B cell (primary cell): ENCODE data around the gene TMEM266. TPM values are rescaled to one million over a fixed set of nuclear protein-coding genes. Genes with fewer than 3 reads are reported as not detected.

Experiments
- ATAC-seq: fragments of 200-7000 bp; cut with Tn5 transposase; one replicate; pipeline ENCODE4 v1.10.0; 2021; ENCODE audit warnings: low read depth, mild to moderate bottlenecking, moderate number of reproducible peaks, moderate library complexity
- CTCF ChIA-PET: fragments of 350-600 bp; sonication (Branson Sonifier 250); formaldehyde crosslinking; loops from one replicate; lab custom pipeline; 2021; ENCODE audit warnings: antibody characterized with exemption, inconsistent platforms; lab: Charles Lee
- POLR2A ChIA-PET: fragments of 350-600 bp; sonication (Branson Sonifier 250); formaldehyde crosslinking; loops from one replicate; lab custom pipeline; 2021; ENCODE audit warnings: antibody characterized with exemption; lab: Charles Lee
- DNase-seq: peaks from one replicate; pipeline ENCODE4 v3.0.0; 2013
- H2AFZ ChIP-seq: 2 replicates; pipeline ENCODE4 v1.6.1; 2012; ENCODE audit warnings: mild to moderate bottlenecking, low read depth, low read length; ENCODE audit not compliant: insufficient read depth, poor library complexity, severe bottlenecking
- H3K27ac ChIP-seq, 2 donors: 1 replicate in 1 of 2; 2 replicates in 1 of 2; pipeline ENCODE4 v1.5.1; 2012 to 2013; ENCODE audit warnings: low read length in 2 of 2, mild to moderate bottlenecking in 2 of 2, moderate library complexity in 1 of 2
- H3K27me3 ChIP-seq, 4 experiments: fragments of 200-600 bp in 1 of 4; sonication (generic) in 1 of 4; replicated peaks in 1 of 4; 1 replicate in 2 of 4; 2 replicates in 2 of 4; pipeline versions ENCODE4 v1.6.1 to v1.7.0; 2013 to 2016; ENCODE audit warnings: low read length in 3 of 4, mild to moderate bottlenecking in 2 of 4, mixed read lengths in 1 of 4, moderate library complexity in 1 of 4; ENCODE audit not compliant: insufficient read depth in 4 of 4, control insufficient read depth in 3 of 4; ENCODE audit errors: control extremely low read depth in 1 of 4
- H3K36me3 ChIP-seq, 2 experiments: replicated peaks in 1 of 2; 1 replicate in 1 of 2; 2 replicates in 1 of 2; pipeline versions ENCODE4 v1.6.1 to v1.7.1; 2013; ENCODE audit warnings: low read length in 1 of 2; ENCODE audit not compliant: insufficient read depth in 2 of 2, control insufficient read depth in 1 of 2; ENCODE audit errors: control extremely low read depth in 1 of 2, extremely low read depth in 1 of 2
- H3K4me1 ChIP-seq, 2 donors: fragments of 200-600 bp in 1 of 2; sonication (generic) in 1 of 2; 1 replicate in 1 of 2; 2 replicates in 1 of 2; pipeline versions ENCODE4 v1.5.1 to v1.6.1; 2013 to 2017; ENCODE audit warnings: low read length in 2 of 2; ENCODE audit not compliant: control insufficient read depth in 2 of 2, insufficient read depth in 2 of 2
- H3K4me2 ChIP-seq: replicated peaks from 2 replicates; pipeline ENCODE3; 2012; ENCODE audit warnings: mild to moderate bottlenecking, low read depth, low read length; ENCODE audit not compliant: poor library complexity, severe bottlenecking
- H3K4me3 ChIP-seq, 5 experiments: fragments of 200-600 bp in 1 of 5; sonication (generic) in 1 of 5; 1 replicate in 3 of 5; 2 replicates in 2 of 5; pipeline versions ENCODE4 v1.5.1 to v1.7.0; 2011 to 2016; ENCODE audit warnings: low read length in 4 of 5, mild to moderate bottlenecking in 4 of 5, low read depth in 2 of 5, control low read depth in 1 of 5, moderate library complexity in 1 of 5; ENCODE audit not compliant: insufficient read depth in 1 of 5; ENCODE audit errors: control extremely low read depth in 1 of 5, extremely low read depth in 1 of 5
- H3K79me2 ChIP-seq: fragments of 200-600 bp; sonication (generic); one replicate; pipeline ENCODE4 v1.6.0; 2016; ENCODE audit warnings: low read length; ENCODE audit not compliant: control insufficient read depth, insufficient read depth
- H3K9ac ChIP-seq: fragments of 200-600 bp; sonication (generic); 2 replicates; pipeline ENCODE4 v1.6.1; 2017; ENCODE audit warnings: mild to moderate bottlenecking, low read length, moderate library complexity
- H3K9me3 ChIP-seq, 3 donors: one replicate each; pipeline versions ENCODE4 v1.6.1 to v1.7.1; 2013; ENCODE audit warnings: low read length in 2 of 3; ENCODE audit not compliant: control insufficient read depth in 2 of 3, insufficient read depth in 1 of 3; ENCODE audit errors: control extremely low read depth in 1 of 3
- H4K20me1 ChIP-seq: 2 replicates; pipeline ENCODE4 v1.6.0; 2012; ENCODE audit warnings: mild to moderate bottlenecking, low read length; ENCODE audit not compliant: insufficient read depth, control insufficient read depth, poor library complexity, severe bottlenecking
- H3K27ac Mint-ChIP-seq: one replicate; pipeline ENCODE4 v1.8.0; 2021; ENCODE audit warnings: mixed read lengths
- H3K27me3 Mint-ChIP-seq: one replicate; pipeline ENCODE4 v1.8.0; 2021; ENCODE audit warnings: mixed read lengths
- H3K4me1 Mint-ChIP-seq: one replicate; pipeline ENCODE4 v1.8.0; 2021; ENCODE audit warnings: mixed read lengths
- H3K4me3 Mint-ChIP-seq: one replicate; pipeline ENCODE4 v1.8.0; 2021; ENCODE audit warnings: mixed read lengths
- H3K9me3 Mint-ChIP-seq: one replicate; pipeline ENCODE4 v1.8.0; 2022; ENCODE audit warnings: mixed read lengths; ENCODE audit not compliant: insufficient read depth
- CTCF ChIP-seq: fragments of 200-600 bp; IDR thresholded peaks from one replicate; pipeline ENCODE4 v1.8.0; 2022; ENCODE audit warnings: antibody characterized with exemption, mild to moderate bottlenecking
- EZH2 ChIP-seq: IDR thresholded peaks from 2 replicates; pipeline ENCODE4 v1.6.1; 2012; ENCODE audit warnings: borderline replicate concordance, low read depth, mild to moderate bottlenecking, moderate library complexity, low read length; ENCODE audit not compliant: insufficient read depth, poor library complexity, severe bottlenecking
- WGBS: methylation state at CpG from one replicate; pipeline ENCODE4 v1.1.5; 2013; ENCODE audit warnings: missing lambda C conversion rate; ENCODE audit not compliant: insufficient coverage; 5-methylcytosine and 5-hydroxymethylcytosine counted together
- intact Hi-C: fragments of 100-400 bp; cut with micrococcal nuclease; formaldehyde crosslinking; loops from one replicate; pipeline ENCODE4 v1.10.0; 2022
- polyA plus RNA-seq: library from polyadenylated mRNA; depleted of rRNA; stranded (reverse); fragments of >200 nt; gene quantifications from 2 replicates; pipeline ENCODE4 v1.2.3, GENCODE V29; 2012
- total RNA-seq, 2 donors: library from RNA; stranded (reverse); fragments of 120-200 nt in 1 of 2; gene quantifications; 1 replicate in 1 of 2; 2 replicates in 1 of 2; pipeline versions ENCODE4 v1.2.3 to v1.2.4, GENCODE V29; 2013 to 2022

Gene TMEM266
- total and polyA plus RNA-seq, 2 donors (not counting 1 experiment from before 2014, with no cell fraction given): not detected

GRCh38 chr15:76222159-76222558, 162.4 kb downstream of the TMEM266 start:
- 100% methylated on average over 3 of the region's 4 CpGs for WGBS
- Histone ChIP-seq H3K9me3 (no peaks in the 10 kb centered on the region), H3K9ac (no peak overlapping the region), H3K4me3 (no peak overlapping the region), H4K20me1 (no peaks in the 10 kb centered on the region), H3K4me2 (no peak overlapping the region), H3K36me3 (peaks cover 2 to 42% of the 10 kb centered on the region in 2 experiments), H3K79me2 (no peaks in the 10 kb centered on the region), H3K27ac (no peak overlapping the region), H3K27me3 (no peaks in the 10 kb centered on the region), H2AFZ (no peak overlapping the region), H3K4me1 (no peaks in the 10 kb centered on the region)
- intact Hi-C loops: no loop called here
- Mint-ChIP-seq H3K27ac (no peak overlapping the region), H3K4me1 (no peaks in the 10 kb centered on the region), H3K9me3 (no peaks in the 10 kb centered on the region), H3K4me3 (no peak overlapping the region), H3K27me3 (no peaks in the 10 kb centered on the region)
- ATAC-seq (no peak), DNase-seq (no peak)
- TF ChIP-seq CTCF (no peak), EZH2 (no peak)
- ChIA-PET CTCF (no interaction called here), POLR2A (no interaction called here)

DNA sequence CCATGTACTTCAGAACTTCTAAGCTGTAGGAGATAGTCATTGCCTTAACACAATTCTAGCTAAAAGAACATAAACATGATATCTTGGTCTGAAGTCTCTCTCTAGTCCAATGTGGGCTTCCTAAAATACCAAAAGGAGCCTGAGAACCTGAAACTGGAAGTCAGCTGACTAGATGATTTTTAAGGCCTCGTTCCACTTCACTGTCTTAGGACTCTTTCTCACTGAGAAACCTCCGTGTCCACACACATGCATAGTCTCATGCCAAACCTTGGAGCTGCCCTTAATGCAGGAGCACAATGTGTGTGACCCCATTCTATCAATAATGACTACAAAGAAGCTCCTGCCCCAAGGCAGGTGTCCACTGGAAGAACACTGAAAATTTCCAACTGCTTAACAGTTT, 163.7 kb downstream of the TMEM266 start:
- H3K27ac Mint-ChIP-seq: no peak overlapping the region
- H3K9me3 Mint-ChIP-seq: no peaks in the 10 kb centered on the region
- no peak overlapping the region for H3K9ac ChIP-seq
- no peaks in the 10 kb centered on the region for H3K27me3 Mint-ChIP-seq
- no peaks in the 10 kb centered on the region for H4K20me1 ChIP-seq
- H3K79me2 ChIP-seq: no peaks in the 10 kb centered on the region
- 92% methylated on average over 2 of the region's 2 CpGs for WGBS
- POLR2A ChIA-PET: no interaction called here
- CTCF ChIA-PET: interaction anchor here (1.4 kb wide), 1 partner anchor 808 kb away, joined by 3 read pairs; no protein-coding TSS in a partner anchor
- H3K9me3 ChIP-seq: no peaks in the 10 kb centered on the region
- H2AFZ ChIP-seq: no peak overlapping the region
- DNase-seq (no peak), ATAC-seq (no peak)
- H3K4me3 Mint-ChIP-seq: no peak overlapping the region
- no peak overlapping the region for H3K27ac ChIP-seq
- TF ChIP-seq EZH2: no peak
- H3K4me2 ChIP-seq: no peak overlapping the region
- no peaks in the 10 kb centered on the region for H3K4me1 ChIP-seq
- no peak overlapping the region for H3K4me3 ChIP-seq
- peaks cover 2 to 36% of the 10 kb centered on the region in 2 experiments for H3K36me3 ChIP-seq
- H3K4me1 Mint-ChIP-seq: no peaks in the 10 kb centered on the region
- intact Hi-C loops: no loop called here
- no peaks in the 10 kb centered on the region for H3K27me3 ChIP-seq
